Heart left ventricle (tissue), 16 donors: Measurements from ENCODE around the gene IRX2. TPM values are rescaled to one million over a fixed set of nuclear protein-coding genes. Genes with fewer than 3 reads are reported as not detected.
A peak's percentile ranks its signal among the peaks of the same experiment; 100 is the strongest.

Experiments used
- ATAC-seq, 4 donors: fragments of 200-7000 bp; cut with Tn5 transposase; one replicate each; pipeline ENCODE4 v1.9.1; 2020 to 2022; ENCODE audit warnings: moderate library complexity in 4 of 4, mild to moderate bottlenecking in 3 of 4, moderate number of reproducible peaks in 1 of 4
- DNase-seq, 5 donors: peaks; one replicate each; pipeline ENCODE4 v3.0.0-alpha.2; 2020
- H3K27ac ChIP-seq, 12 donors: fragments of 200-600 bp; sonication (generic) in 4 of 12; one replicate each; pipeline versions ENCODE4 v1.5.0 to v1.8.0; 2016 to 2022; ENCODE audit warnings: mild to moderate bottlenecking in 2 of 12
- H3K27me3 ChIP-seq, 9 donors: fragments of 200-600 bp; sonication (generic) in 2 of 9; one replicate each; pipeline versions ENCODE4 v1.5.1 to v1.8.0; 2016 to 2022; ENCODE audit warnings: mild to moderate bottlenecking in 3 of 9
- H3K36me3 ChIP-seq, 9 donors: fragments of 200-600 bp; sonication (generic) in 2 of 9; one replicate each; pipeline versions ENCODE4 v1.5.0 to v1.8.0; 2018 to 2022; ENCODE audit warnings: mild to moderate bottlenecking in 2 of 9
- H3K4me1 ChIP-seq, 12 donors: fragments of 200-600 bp; sonication (generic) in 4 of 12; one replicate each; pipeline versions ENCODE4 v1.5.0 to v1.8.0; 2016 to 2022; ENCODE audit warnings: mild to moderate bottlenecking in 3 of 12
- H3K4me3 ChIP-seq, 12 donors: fragments of 200-600 bp; sonication (generic) in 4 of 12; one replicate each; pipeline versions ENCODE4 v1.5.0 to v1.8.0; 2017 to 2022; ENCODE audit warnings: mild to moderate bottlenecking in 9 of 12, moderate library complexity in 4 of 12
- H3K9me3 ChIP-seq, 12 donors: fragments of 200-600 bp; sonication (generic) in 4 of 12; one replicate each; pipeline versions ENCODE4 v1.5.0 to v1.8.0; 2016 to 2022; ENCODE audit warnings: mild to moderate bottlenecking in 1 of 12
- POLR2A ChIP-seq, 2 donors: fragments of 450-650 bp; IDR thresholded peaks; one replicate each; pipeline ENCODE4 v1.6.1; 2017; ENCODE audit warnings: antibody characterized with exemption in 2 of 2, mild to moderate bottlenecking in 2 of 2, moderate library complexity in 2 of 2
- WGBS, 4 donors: extraction: QIAGEN DNeasy Blood & Tissue Kit in 2 of 4; methylation state at CpG; one replicate each; pipeline versions ENCODE4 v1.1.5 to v1.1.7; 2013 to 2018; 5-methylcytosine and 5-hydroxymethylcytosine counted together
- intact Hi-C, 10 donors: fragments of 100-400 bp; cut with DNase I; formaldehyde crosslinking; loops; one replicate each; pipeline versions ENCODE4 v1.11.1 to v1.14.2; 2022
- long read RNA-seq, 3 donors: library from polyadenylated mRNA; unstranded; transcript quantifications; one replicate each; pipeline ENCODE4 v2.0.0, GENCODE V29; 2020 to 2021
- polyA plus RNA-seq, 2 donors: library from polyadenylated mRNA; stranded (reverse); fragments of 200-250 nt; gene quantifications; one replicate each; pipeline ENCODE4 v1.2.3, GENCODE V29; 2013
- total RNA-seq, 9 donors: library from RNA; depleted of rRNA in 2 of 9; stranded (reverse); fragments of >200 nt in 2 of 9; fragmentation: NEBNext Ultra II Directional in 3 of 9; extraction: Animal tissue kit (Norgen Biotek cat#: 25700) in 3 of 9; gene quantifications; one replicate each; pipeline versions ENCODE4 v1.1.0 to v1.2.4, GENCODE V29; 2016 to 2023
- TF ChIP-seq, protein P1 (sequence below), 12 donors: fragments of 200-600 bp; sonication (generic) in 4 of 12; IDR thresholded peaks; one replicate each; pipeline versions ENCODE4 v1.5.0 to v1.8.0; 2018 to 2022; ENCODE audit warnings: antibody characterized with exemption in 12 of 12, mild to moderate bottlenecking in 5 of 12
- donor health status: ischemic (EF 13 %, LVEDD 7.1; RV severe dilation, severe dysfunction).
- donor health status: healthy with polysubstance abuse.
- donor health status: DM: no; HTN: yes; CAD: no.
- donor health status: DM: no; HTN: no; CAD: no.
- donor health status: ischemic (EF 25% LVEDD 6.9; RV normal size, moderate dysfunction).
- donor health status: ischemic (EF 25% LVEDD 5.7; RV mildly dilated, moderate dysfunction).
- donor health status: healthy.
- donor health status: DM: yes; HTN: yes; CAD: no.
- donor health status: ischemic (EF 35%, LVEDD 5.7; RV mildly dilated, moderate dysfunction).
- donor health status: nonischemic (EF 11% LVEDD 7.7; RV severe dilation, severe dysfunction).
- donor health status: DM: yes; HTN: yes; CAD: no.
- donor health status: PGD.
- donor health status: ischemic (EF 29% LVEDD 5.4; RV normal size, mild dysfunction).
- donor health status: nonischemic (EF 23%, LVEDD 6.1; RV moderate dilation, normal function).

Gene IRX2
- 1 to 10 TPM in 2 of 9 donors, under 1 TPM in 7; 0.17 to 3.7 (median 0.56) TPM for total RNA-seq
- polyA plus RNA-seq, result 1 to 10 TPM; 1.3 to 2.7 TPM
- long read RNA-seq, donor 1, result 0 reads
- long read RNA-seq, donor 2, result 0 reads
- long read RNA-seq, donor 3, partial matches to known transcripts, result 1 of 2 reads
- long read RNA-seq, donor 3, other reads (novel, unspliced or antisense), result 0 of 2 reads

- intact Hi-C loops, result loop anchor here in 3 of 10 donors (10.0 kb wide), 2 partner anchors 843 to 853 kb away; partner anchors contain the start of gene IRX1 (in 1 of the 3)
- 1 to 2% (median 2%) methylated on average over 10 to 53 of the region's 53 CpGs for WGBS, 4 donors
- Histone ChIP-seq H3K27me3 (peaks cover 44 to 97% (median 84%) of the 10 kb centered on the region in 9 donors), H3K4me1 (peaks cover 0 to 59% (median 10%) of the 10 kb centered on the region in 12 donors), H3K36me3 (no peaks in the 10 kb centered on the region), H3K9me3 (no peaks in the 10 kb centered on the region), H3K27ac (peak within 1 kb of the TSS in 8 of 12 donors; percentile 10 to 82 (median 54)), H3K4me3 (peak within 1 kb of the TSS; percentile 17 to 59 (median 45))
- TF ChIP-seq, protein P1, sequence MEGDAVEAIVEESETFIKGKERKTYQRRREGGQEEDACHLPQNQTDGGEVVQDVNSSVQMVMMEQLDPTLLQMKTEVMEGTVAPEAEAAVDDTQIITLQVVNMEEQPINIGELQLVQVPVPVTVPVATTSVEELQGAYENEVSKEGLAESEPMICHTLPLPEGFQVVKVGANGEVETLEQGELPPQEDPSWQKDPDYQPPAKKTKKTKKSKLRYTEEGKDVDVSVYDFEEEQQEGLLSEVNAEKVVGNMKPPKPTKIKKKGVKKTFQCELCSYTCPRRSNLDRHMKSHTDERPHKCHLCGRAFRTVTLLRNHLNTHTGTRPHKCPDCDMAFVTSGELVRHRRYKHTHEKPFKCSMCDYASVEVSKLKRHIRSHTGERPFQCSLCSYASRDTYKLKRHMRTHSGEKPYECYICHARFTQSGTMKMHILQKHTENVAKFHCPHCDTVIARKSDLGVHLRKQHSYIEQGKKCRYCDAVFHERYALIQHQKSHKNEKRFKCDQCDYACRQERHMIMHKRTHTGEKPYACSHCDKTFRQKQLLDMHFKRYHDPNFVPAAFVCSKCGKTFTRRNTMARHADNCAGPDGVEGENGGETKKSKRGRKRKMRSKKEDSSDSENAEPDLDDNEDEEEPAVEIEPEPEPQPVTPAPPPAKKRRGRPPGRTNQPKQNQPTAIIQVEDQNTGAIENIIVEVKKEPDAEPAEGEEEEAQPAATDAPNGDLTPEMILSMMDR (IDR thresholded peaks at IDR 0.05), result no peak
- ATAC-seq, result peak; percentile 72 to 96 (median 93)
- DNase-seq, result peak; percentile 60 to 93 (median 85)
Measured at GRCh38 chr5:2751592-2752021, at the start of gene IRX2. TSS of gene IRX2 (minus strand) at chr5:2751677. CDS start at chr5:2751413, 264 bp downstream.

GRCh38 chr5:2800035-2800434 lies 48.6 kb upstream of the IRX2 start:
- intact Hi-C loops, result no loop called here
- Histone ChIP-seq H3K27me3 (peaks cover 0 to 14% (median 0%) of the 10 kb centered on the region in 9 donors), H3K27ac (no peak overlapping the region), H3K4me1 (no peaks in the 10 kb centered on the region), H3K4me3 (no peak overlapping the region), H3K9me3 (peaks cover 0 to 2% (median 0%) of the 10 kb centered on the region in 12 donors), H3K36me3 (no peaks in the 10 kb centered on the region)
- ATAC-seq (no peak), DNase-seq (no peak)
- WGBS, 4 donors, result 64 to 71% (median 65%) methylated on average over 12 of the region's 12 CpGs
- TF ChIP-seq, protein P1 (IDR thresholded peaks at IDR 0.05), result no peak
- TF ChIP-seq POLR2A (IDR thresholded peaks at IDR 0.05), result no peak

- no peaks in the 10 kb centered on the region for H3K36me3 ChIP-seq
- H3K27ac ChIP-seq, result no peak overlapping the region
- H3K4me3 ChIP-seq, result no peak overlapping the region
- intact Hi-C loops, result no loop called here
- peaks cover 0 to 19% (median 2%) of the 10 kb centered on the region in 12 donors for H3K9me3 ChIP-seq
- no peaks in the 10 kb centered on the region for H3K4me1 ChIP-seq
- ATAC-seq (no peak), DNase-seq (no peak)
- H3K27me3 ChIP-seq, result peaks cover 0 to 14% (median 0%) of the 10 kb centered on the region in 9 donors
- 54 to 63% (median 60%) methylated on average over 2 of the region's 2 CpGs for WGBS, 4 donors
- TF ChIP-seq, protein P1 (IDR thresholded peaks at IDR 0.05), result no peak
Measured at GRCh38 chr5:2797981-2798380, 46.5 kb upstream of the IRX2 start.

- Histone ChIP-seq H3K9me3 (peaks cover 0 to 22% (median 2%) of the 10 kb centered on the region in 12 donors), H3K4me1 (no peaks in the 10 kb centered on the region), H3K36me3 (no peaks in the 10 kb centered on the region), H3K4me3 (no peak overlapping the region), H3K27ac (no peak overlapping the region), H3K27me3 (peaks cover 0 to 14% (median 0%) of the 10 kb centered on the region in 9 donors)
- intact Hi-C loops, result no loop called here
- ATAC-seq (no peak), DNase-seq (no peak)
- TF ChIP-seq, protein P1 (IDR thresholded peaks at IDR 0.05), result no peak
- no peak for TF ChIP-seq POLR2A (IDR thresholded peaks at IDR 0.05)
- 47 to 73% (median 66%) methylated on average over 3 of the region's 3 CpGs for WGBS, 4 donors
Measured at GRCh38 chr5:2797160-2797559, 45.7 kb upstream of the IRX2 start.
